Measurements from ENCODE around the gene ZNF700.
"Not testable (repeated sequence)": the region's sequence is repeated elsewhere in the genome, so short reads cannot be mapped to it uniquely, and the experiment has no call there.

ZNF700 gene
- total RNA-seq = 38.4 to 39.5 reads per million in 2 donors

GRCh38 chr19:11924886-11925650 lies at the start of gene ZNF700:
Gene ZNF700 (plus strand): TSS chr19:11925107. CDS start chr19:11925211, 104 bp downstream.
- peak; percentile 59 for DNase-seq

GRCh38 chr19:11879687-11880266 lies 45.1 kb upstream of the ZNF700 start:
- not testable (repeated sequence) for DNase-seq

- no peak for DNase-seq
Measured at GRCh38 chr19:11880598-11880997, 44.3 kb upstream of the ZNF700 start.

- DNase-seq = no peak
Measured at GRCh38 chr19:11881151-11881800, 43.6 kb upstream of the ZNF700 start.

- DNase-seq = no peak
Measured at GRCh38 chr19:11882606-11883005, 42.3 kb upstream of the ZNF700 start.

- DNase-seq = no peak
Measured at GRCh38 chr19:11887234-11887610, 37.7 kb upstream of the ZNF700 start.

- no peak for DNase-seq
Measured at GRCh38 chr19:11887611-11888531, 37.0 kb upstream of the ZNF700 start, which contains the start of gene ZNF69. Gene ZNF69 (plus strand): TSS chr19:11887782. CDS start chr19:11887924, 142 bp downstream.

GRCh38 chr19:11889901-11890300 lies 35.0 kb upstream of the ZNF700 start:
- DNase-seq = not testable (repeated sequence)

GRCh38 chr19:11890634-11891033 lies 34.3 kb upstream of the ZNF700 start:
- no peak for DNase-seq

- no peak for DNase-seq
Measured at GRCh38 chr19:11894851-11895250, 30.1 kb upstream of the ZNF700 start.

GRCh38 chr19:11902228-11902627 lies 22.7 kb upstream of the ZNF700 start:
- no peak for DNase-seq

GRCh38 chr19:11905928-11906327 lies 19.0 kb upstream of the ZNF700 start:
- no peak for DNase-seq

- not testable (repeated sequence) for DNase-seq
Measured at GRCh38 chr19:11911937-11912336, 13.0 kb upstream of the ZNF700 start.

GRCh38 chr19:11914417-11915051 lies 10.4 kb upstream of the ZNF700 start:
- DNase-seq = not testable (repeated sequence)

- DNase-seq = no peak
Measured at GRCh38 chr19:11921852-11922495, 2.9 kb upstream of the ZNF700 start.

- not testable (repeated sequence) for DNase-seq
Measured at GRCh38 chr19:11925651-11926187, 812 bp downstream of the ZNF700 start.

- no peak for DNase-seq
Measured at GRCh38 chr19:11927227-11927626, 2.3 kb downstream of the ZNF700 start.

- DNase-seq = no peak
Measured at GRCh38 chr19:11931051-11931450, 6.1 kb downstream of the ZNF700 start.

GRCh38 chr19:11931513-11931912 lies 6.6 kb downstream of the ZNF700 start:
- no peak for DNase-seq

GRCh38 chr19:11935829-11936228 lies 10.9 kb downstream of the ZNF700 start:
- not testable (repeated sequence) for DNase-seq

GRCh38 chr19:11938383-11938782 lies 13.5 kb downstream of the ZNF700 start:
- not testable (repeated sequence) for DNase-seq

Data from activated gamma-delta T cell (primary cell).